DMS 273 (cell line): ENCODE data around the gene CNTNAP5.

ENCODE experiments used
- DNase-seq: peaks from one replicate; lab custom pipeline; 2025; ENCODE audit not compliant: unreplicated experiment; lab: John Stamatoyannopoulos, UW

CNTNAP5 gene

DNA sequence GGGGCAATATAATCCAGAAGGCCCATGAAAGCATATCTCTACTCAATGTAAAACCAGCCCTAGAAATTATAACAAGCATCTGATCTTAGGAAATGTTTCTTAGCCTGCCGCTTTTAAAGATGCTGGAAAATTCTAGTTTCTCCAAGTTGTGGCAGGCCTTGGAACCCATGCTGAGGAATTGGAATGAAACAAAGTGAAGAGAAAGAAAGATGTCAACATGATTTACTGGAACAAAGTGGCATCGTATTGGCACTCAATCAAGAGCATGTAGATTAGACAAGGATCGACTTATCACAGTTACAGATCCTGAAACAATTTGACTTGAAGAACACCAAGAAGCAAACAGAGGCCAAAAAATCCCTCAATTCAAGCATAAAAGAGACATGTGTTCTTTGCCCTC lies 28.7 kb downstream of the CNTNAP5 start:
- no peak for DNase-seq

DNA sequence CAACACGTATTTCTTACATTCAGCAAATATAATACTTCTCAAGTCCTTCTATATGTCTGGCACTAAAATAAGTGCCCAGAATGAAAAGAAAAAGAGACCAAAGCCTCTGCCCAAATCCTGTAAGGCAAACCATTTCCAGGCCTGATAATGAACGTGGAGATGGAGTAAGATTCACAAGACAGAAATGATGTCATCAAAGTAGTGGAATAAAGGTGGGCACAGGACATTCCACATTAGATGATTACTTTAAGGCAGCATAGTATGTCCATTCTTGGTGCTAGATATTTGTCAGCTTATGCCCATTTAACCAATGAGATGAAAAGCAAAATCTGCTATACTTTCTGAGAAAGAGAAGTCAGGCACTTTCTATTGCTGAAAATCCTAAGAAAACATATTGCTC lies 38.5 kb downstream of the CNTNAP5 start:
- no peak for DNase-seq

DNA sequence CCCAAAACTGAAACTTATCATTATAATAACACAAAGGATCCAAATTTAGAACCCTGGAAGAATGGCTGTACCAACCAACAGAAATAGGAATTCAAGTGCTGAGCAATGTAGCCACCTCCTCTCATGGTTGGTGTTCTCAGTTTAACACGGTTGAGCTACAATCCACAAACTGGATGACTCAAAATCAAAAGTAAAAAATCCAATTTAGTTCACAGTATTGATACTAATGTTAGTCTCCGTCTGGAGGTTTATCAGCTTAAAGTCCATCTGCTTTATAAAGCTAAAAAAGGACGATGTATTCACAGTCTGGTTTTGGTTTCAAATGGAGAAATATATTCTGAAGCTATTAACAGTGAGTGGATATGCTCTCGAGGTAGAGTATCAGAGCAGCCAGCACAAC lies 40.5 kb downstream of the CNTNAP5 start:
- DNase-seq = no peak

DNA sequence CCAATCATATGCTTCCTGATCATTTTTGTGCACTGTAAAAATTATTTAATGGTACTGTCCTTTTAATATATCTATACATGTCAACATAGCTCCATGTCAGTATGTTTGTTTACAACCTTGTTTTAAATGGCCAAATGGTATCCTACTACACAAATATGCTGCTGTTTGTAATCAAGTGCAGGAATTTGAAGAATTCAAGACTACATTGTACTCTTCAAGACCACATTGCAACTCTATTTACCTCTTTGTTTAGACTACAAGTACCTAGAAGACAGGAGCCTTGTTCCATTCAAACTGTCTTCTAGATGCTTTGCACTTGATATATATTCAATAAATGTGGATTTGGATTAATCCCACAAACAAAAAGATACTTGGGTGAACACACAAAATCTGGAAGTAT lies 41.7 kb downstream of the CNTNAP5 start:
- no peak for DNase-seq

DNA sequence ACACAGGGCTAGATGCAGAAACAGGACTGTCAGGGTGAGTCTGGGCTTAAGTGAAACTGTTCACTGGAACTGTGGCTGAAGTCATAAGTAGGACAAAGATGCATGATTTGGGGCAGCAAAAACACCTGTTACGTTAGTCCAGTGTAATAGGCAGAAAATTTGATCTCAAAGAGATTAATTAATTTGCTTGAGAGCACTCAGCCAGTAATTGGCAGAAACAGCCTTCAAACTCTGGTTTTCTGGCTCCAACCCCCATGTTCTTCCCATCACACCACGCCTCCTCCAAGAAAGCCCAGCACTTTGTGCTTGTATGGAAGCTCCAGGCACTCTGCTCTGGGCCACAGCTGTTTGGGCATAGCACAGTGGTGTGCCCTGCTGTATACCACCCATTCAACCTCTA lies 54.0 kb downstream of the CNTNAP5 start:
- no peak for DNase-seq

DNA sequence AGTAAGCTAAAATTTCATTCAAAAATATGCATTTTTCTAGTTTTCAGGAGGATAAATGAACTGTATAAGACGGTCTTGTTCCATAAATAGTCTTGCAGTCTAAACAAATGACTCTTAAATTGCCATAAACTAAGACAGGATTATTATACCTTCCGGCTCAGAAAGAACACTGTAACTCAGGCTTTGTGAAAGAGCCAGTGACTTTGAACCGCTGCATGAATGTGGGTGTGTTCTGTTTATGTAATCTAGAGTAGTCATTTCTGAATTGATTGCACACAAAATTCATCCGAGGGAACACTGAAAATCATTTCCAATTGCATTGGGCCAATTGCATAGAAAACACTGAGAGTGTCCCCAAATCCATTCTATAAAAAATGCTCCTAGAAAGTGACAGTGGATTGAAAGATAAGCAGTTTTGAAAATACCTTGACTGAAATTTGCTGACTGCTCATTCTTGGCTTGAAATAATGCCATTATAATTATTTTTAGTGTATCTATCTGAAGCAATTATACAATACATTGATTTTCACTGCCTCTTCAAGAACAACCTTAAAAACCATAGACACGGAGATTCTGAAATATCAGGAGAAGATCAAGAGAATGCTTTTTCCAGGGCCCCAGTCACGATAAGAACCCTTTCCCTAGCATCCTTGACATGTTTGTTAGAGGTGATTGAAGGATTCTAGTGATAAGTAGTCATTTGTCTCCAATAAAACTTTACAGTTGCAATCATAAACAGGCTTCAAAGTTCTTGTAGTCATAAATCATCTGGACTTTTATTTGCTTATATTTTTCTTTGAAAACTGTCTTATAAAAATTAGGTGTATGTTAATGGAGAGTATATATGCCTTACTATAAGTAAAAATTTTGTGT lies 55.4 kb downstream of the CNTNAP5 start:
- DNase-seq = no peak

DNA sequence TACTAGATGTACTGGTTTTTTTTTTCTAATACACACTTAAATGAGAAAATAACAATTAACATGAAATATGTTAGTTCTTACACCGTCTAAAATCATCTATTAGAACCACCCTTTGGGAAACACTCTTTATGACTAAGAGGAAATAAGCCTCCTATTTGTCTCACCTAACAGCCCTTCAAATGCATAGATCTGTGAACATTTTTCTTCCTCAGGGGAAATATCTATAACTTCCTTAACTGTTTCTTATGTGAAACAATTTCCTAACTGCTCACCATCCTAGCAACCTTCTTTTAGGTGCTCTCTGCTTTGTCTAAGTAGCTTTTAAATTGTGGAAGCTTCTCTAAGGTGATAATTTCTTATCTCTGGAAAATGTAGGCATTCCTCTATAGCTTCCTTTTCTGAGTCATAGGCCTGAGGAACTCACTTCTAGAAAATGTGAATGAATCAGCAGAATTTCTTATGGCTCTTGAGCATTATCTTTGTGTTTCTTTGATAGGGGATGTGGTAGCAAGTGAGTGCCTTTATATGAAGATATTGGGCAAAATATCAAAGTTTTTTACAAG lies 56.1 kb downstream of the CNTNAP5 start:
- no peak for DNase-seq

DNA sequence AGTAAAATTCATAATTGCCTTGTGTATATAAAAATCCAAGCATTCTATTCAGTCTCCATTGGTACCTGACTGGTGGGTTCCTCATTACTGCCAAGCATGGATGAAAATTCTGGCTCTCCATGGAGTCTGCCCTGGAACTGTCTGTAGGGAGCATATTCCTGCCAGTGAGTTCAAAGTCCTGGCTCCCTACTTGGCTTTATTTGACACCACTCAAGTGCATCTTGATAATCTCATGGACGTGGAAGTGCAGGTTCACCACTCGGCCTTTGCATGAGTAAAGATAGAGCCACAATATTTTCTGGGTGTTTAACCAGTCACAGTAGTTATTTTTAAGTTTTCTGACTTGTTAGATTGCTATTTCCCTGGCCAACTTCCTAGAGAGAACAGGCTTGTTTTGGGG lies 63.5 kb downstream of the CNTNAP5 start:
- DNase-seq = no peak

DNA sequence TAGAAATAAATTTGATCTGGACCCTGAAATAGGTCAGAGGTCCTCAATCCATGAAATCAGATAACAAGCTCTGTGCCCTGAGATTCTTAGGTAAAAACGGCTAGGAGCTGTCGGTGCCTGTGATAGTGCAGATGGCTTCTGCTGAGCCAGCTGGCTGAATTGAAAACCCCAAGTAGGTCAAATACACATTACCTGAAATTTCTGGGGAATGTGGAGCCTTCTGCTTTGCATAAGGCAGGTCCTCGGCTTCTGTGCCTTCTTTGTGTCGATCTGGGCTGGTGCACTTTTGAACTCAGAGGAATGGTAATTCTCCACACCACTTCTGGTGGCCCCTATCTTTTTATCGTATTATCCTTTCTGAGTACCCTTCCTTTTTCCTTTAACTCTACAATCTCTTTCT lies 66.6 kb downstream of the CNTNAP5 start:
- DNase-seq = no peak

DNA sequence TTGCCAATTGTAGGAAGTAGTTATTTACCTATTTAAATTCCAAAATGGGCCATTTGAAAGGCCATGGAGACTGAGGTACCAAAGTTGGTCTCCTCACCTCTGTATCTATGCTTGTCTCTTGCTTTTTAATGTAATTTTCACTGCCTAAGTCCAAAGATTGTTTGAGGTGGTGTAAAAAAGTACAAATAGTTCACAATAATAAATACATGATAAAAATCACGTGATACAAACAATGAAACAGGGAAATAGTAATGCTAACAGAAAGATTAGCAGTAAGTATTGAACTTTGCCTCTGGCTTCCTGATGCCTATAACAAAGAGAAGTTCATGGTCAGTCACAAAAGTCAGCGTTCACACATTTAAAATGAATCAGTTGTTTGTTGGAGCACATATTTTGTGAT lies 67.6 kb downstream of the CNTNAP5 start:
- no peak for DNase-seq

DNA sequence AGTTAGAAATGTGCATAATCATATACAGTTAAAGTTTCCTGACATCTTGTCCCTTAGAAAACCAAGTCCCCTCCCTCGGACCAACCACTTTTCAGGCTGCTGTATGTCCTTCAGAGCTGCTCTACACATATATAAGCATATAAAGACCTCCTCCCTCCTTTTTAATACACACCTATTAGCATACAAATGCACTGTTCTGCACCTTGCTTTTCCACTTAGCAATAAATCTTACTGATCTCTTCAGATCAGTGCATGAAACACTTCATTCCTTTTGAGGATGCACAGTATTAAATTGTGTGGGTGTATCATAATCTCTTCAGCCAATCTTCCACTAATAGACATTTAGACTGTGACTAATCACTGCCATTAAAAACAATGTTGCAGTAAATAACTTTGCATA lies 79.8 kb downstream of the CNTNAP5 start:
- DNase-seq = no peak

DNA sequence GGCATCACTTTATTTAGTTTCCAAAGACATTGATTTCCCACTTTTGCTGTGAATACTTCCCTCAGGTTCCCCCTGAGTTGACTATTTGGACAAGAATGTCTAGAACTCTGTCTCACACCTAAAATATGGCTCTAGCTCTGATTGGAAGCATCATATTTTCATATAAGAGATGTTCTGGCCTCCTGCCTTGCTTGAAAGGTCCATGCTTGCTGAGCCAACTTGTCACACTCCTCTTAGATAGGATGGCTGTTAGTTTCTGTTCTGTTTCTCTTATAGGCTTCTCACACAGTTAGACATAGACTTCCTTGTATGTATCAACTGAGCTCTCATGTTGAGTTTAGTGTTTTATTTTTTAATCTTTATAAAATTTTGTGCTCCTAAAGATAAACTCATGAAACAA lies 87.1 kb downstream of the CNTNAP5 start:
- DNase-seq = no peak

DNA sequence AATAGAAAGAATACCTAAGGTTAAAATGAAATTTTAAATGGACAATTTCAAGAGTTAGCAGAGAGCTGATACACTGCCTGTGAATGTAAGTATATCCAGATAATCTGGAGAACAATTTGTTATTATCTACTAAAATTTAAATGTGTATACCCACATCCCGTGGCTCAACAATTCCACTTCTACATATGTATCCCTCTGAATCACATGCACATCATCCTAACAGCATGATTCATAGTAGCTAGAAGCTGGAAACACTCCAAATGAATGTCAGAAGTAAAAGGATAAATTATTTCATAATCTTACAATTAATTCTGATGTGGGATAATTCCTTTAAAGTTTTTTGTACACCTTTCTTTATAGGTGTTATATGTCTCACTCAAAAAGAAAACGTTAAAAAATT lies 87.9 kb downstream of the CNTNAP5 start:
- no peak for DNase-seq

DNA sequence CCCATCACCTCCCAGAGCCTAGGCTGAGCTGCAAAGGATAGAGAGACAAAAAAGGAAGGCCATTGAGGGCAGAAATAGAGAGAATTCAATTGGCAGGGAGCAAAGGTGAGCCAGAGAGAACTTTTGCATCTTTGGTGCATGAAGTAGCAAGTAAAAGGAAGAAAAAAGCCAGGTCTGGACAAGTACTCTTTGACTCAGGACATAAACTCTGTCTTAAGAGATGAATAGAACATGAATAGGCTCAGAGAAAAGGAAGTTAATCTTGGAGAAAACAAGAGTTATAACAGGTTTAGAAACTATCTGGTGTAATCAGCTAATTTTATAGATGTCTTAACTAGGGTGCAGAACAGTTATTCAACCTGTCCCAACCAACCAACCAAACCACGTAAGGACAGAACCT lies 95.2 kb downstream of the CNTNAP5 start:
- DNase-seq = no peak

DNA sequence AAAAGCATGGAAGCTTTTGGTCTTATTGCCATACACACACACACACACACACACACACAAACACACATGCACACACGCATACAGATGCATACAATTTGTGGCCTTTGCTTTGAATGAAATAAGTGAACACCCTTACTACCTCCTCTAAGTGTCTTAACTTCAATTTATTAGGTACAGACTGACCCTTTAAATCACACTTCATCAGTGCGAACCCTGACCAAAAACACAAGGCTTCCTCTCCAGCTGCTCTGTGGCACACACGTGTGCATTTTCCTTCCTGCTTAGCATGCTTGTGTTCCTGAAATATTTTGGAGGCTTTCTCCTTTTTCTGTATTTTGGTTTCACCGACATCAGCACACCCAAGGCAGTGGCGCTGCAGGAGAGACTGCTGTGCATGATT lies 96.0 kb downstream of the CNTNAP5 start:
- no peak for DNase-seq

DNA sequence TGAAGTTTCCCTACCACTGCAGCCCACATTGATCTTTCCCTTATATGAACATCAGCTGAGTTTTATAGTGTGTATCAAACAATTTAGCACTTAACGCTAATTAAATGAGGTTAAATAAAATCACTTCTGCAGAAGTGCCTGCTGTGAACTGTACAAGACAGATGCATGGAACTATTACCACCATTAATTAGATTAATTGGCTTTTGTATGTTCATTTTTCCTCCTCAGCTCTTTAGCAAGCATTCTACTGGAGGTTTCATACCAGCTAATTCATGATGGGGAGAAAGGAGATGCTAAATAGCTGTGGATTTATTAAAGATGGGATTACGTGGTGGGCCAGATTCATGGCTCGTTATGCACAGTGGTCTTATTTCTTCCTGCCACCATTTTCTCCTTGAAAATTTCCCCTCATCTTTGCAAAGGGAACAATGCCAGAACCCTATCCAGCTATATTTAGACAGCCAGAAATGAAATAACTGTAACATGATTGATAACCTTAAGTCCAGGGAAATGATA lies 96.7 kb downstream of the CNTNAP5 start:
- DNase-seq = no peak

DNA sequence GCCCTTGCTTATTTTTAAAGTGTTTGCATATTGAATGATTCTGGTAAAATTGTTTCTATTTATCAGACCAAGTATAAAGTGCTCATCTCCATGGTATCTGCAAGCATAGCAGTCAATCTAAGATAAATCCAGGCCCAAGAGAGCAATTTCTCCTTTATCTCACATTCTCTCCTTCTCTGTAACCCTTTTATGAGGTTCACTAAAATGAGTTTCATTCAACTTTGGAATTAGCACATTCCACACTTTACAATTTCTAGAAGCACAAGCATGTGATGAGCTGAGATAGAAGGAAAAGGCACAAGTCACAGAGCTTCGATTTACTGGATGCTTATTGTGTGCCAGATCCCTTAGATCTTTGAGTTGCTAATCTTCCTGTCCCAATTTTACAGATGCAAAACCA lies 97.3 kb downstream of the CNTNAP5 start:
- no peak for DNase-seq

DNA sequence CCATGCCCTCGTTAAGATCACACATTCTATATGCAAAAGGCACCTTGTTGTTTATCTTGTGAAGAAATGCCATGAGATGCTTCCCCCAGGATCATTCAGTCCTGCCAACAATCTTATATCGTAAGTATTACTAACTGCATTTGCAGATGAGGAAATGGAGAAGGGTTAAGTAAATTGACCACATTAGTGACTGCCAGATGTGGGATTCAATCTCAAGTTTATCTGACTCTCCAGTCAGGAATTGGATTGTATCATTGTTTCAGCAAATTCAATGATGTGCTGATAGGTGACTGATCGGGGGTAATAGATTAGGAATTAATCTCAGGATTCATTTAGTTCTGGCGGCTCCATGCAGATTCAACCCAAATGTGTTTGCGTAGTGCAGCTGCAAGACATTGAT lies 106.2 kb downstream of the CNTNAP5 start:
- no peak for DNase-seq

DNA sequence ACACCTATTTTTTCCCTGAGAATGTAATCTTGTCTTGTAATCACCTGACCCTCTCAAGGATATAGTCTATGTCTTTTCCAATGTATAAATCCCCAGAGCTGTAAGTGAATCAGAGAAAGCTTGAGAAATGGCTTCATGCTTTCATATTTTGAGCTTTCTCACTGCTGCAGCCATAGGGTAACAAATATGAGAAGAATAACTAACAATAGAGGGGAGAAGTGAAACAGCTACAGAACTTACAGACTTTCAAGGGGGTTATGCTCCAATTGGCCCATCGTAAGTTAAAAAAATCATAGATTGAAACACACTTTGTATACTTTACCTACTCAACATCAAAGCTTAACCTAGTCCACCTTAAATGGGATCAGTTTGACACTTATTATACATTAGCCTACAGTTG lies 111.0 kb downstream of the CNTNAP5 start:
- no peak for DNase-seq

DNA sequence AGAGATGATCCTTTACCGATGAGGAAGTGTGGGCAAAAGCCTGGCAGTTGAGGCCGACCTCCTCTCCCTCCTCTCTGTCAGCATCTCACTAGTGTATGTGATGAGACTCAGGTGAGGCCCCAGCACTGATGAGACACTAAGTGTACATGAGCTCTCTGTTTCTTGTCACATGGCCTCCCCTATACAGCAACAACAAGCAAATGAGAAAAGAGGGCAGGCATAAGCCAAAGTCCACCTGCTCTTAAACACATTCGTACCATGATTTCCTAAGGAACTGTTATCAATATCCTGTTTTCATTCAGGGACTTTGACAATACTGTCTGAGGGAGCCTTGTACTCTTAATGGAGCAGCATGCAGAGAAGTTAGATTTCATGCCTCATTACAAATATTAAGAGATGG lies 113.0 kb downstream of the CNTNAP5 start:
- no peak for DNase-seq

DNA sequence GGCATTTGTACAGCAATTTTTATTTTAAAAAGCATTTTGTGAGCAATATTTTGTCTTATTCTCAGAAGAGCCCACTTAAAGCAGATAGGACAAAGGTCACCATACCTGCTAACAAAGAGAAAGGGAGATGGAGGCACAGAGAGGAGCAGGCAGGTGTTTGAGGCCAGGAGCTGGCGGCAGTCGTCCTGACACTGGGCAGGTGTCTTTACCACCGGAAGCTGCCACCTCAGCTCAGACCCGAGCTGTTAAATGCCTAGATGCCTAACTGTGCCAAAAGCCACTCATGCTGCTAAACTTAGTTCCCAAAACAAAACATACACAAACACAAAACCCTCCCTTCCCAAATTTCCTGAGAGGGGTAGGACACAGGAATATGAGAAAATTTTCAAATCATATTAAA lies 120.9 kb downstream of the CNTNAP5 start:
- DNase-seq = no peak

DNA sequence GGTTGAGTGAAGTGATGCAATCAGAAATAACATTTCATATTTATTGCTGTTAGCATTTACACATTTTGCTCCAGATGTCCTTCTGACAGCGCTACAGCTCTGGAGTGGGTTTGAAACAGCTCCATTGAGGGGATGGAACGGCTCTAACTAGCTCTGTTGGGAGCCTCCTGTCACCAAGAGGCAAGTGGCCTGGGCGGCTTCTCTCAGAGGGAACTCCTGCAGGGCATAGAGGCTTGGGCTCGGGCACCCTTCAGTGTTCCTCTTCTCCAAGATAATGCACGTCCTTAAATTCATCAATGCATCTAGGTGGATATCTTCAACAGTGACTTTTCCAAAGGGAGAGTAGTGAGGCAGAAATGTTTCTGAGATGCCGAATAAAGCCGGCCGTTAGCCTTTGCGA lies 122.5 kb downstream of the CNTNAP5 start:
- DNase-seq = no peak

DNA sequence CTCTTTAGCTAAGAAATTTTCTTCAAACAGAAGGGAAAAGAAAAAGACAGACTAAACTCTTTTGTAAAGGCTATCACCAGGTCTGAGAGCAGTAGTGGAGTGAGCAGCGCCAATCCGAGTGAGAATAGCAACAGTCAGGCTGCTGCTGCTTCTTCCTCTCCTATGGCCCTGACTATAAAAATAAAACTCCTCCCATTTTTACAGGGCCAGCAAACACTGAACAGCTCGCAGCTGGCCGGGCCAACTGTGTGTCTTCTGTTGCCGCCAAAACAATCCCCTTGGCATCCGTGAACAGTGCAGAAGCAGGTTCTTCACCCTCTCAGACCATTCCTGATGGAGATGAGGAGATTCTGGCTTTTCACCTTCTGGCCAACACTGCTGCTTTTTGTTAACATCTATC lies 124.5 kb downstream of the CNTNAP5 start:
- peak; percentile 9 for DNase-seq
